ENCODE measurements around the gene SAC3D1.

GRCh38 chr11:65043881-65044501 is 3.0 kb downstream of the SAC3D1 start:
- TF ChIP-seq CTCF (IDR thresholded peaks at IDR 0.05) (no peak), POLR2A (IDR thresholded peaks at IDR 0.05) (no peak)

Measured in right lobe of liver (tissue), 4 donors.